Mammary epithelial cell (primary cell): ENCODE measurements around the gene ERN2.

ENCODE experiments used
- EZH2 ChIP-seq: IDR thresholded peaks from 2 replicates; pipeline ENCODE4 v1.6.1; 2012; ENCODE audit warnings: low read length, inconsistent platforms, borderline replicate concordance
- TF ChIP-seq, protein P1 (sequence below), 2 donors: IDR thresholded peaks in 1 of 2; conservative IDR thresholded peaks in 1 of 2; 2 replicates each; pipeline ENCODE4 v1.5.1; 2011 to 2012; ENCODE audit warnings: inconsistent platforms in 2 of 2, low read length in 2 of 2, mild to moderate bottlenecking in 2 of 2, control low read depth in 1 of 2, low read depth in 1 of 2; ENCODE audit not compliant: insufficient read depth in 1 of 2; ENCODE audit errors: extremely low read depth in 1 of 2

DNA sequence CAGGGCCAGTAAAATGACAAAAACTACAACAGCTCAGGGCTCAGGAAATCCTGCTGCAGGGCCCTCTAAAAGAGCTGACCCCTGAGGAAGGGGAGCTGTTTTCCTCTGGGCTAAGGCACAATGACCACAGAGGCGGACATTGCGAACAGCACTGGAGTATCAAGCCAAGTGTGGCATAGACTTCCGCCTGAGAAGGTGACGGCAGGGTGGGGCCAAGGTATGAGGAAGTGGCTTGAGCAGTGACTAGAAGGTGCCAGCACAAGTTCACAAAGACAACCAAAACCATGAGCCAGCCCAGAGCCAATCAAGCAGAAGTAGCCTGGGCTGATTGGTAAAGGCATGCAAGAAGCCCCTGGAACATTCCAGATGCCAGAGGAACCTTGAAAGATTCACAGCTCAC lies 13.9 kb downstream of the ERN2 start:
- TF ChIP-seq, protein P1, sequence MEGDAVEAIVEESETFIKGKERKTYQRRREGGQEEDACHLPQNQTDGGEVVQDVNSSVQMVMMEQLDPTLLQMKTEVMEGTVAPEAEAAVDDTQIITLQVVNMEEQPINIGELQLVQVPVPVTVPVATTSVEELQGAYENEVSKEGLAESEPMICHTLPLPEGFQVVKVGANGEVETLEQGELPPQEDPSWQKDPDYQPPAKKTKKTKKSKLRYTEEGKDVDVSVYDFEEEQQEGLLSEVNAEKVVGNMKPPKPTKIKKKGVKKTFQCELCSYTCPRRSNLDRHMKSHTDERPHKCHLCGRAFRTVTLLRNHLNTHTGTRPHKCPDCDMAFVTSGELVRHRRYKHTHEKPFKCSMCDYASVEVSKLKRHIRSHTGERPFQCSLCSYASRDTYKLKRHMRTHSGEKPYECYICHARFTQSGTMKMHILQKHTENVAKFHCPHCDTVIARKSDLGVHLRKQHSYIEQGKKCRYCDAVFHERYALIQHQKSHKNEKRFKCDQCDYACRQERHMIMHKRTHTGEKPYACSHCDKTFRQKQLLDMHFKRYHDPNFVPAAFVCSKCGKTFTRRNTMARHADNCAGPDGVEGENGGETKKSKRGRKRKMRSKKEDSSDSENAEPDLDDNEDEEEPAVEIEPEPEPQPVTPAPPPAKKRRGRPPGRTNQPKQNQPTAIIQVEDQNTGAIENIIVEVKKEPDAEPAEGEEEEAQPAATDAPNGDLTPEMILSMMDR (conservative IDR thresholded peaks at IDR 0.05 in 1 of 2, IDR thresholded peaks at IDR 0.05 in 1 of 2; ENCODE audit: extremely low read depth in 1 of 2, insufficient read depth in 1 of 2, low read depth in 1 of 2, low read length in 2 of 2): no peak
- no peak for TF ChIP-seq EZH2
